Thyroid gland (tissue), 4 donors: ENCODE results near the gene CPT1C.

Experiments
- POLR2A ChIP-seq, 2 donors: fragments of 450-650 bp; IDR thresholded peaks; one replicate each; pipeline ENCODE4 v1.6.1; 2017; ENCODE audit warnings: antibody characterized with exemption in 2 of 2, mild to moderate bottlenecking in 2 of 2, moderate library complexity in 1 of 2
- TF ChIP-seq, protein P1 (sequence below), 6 experiments: fragments of 200-600 bp in 3 of 6; fragments of 450-650 bp in 3 of 6; sonication (generic) in 3 of 6; IDR thresholded peaks; one replicate each; pipeline ENCODE4 v1.5.1; 2016 to 2019; ENCODE audit warnings: antibody characterized with exemption in 6 of 6, mild to moderate bottlenecking in 2 of 6, inconsistent platforms in 1 of 6, moderate library complexity in 1 of 6

GRCh38 chr19:49687150-49687549, 3.8 kb upstream of the CPT1C start:
- TF ChIP-seq, protein P1, sequence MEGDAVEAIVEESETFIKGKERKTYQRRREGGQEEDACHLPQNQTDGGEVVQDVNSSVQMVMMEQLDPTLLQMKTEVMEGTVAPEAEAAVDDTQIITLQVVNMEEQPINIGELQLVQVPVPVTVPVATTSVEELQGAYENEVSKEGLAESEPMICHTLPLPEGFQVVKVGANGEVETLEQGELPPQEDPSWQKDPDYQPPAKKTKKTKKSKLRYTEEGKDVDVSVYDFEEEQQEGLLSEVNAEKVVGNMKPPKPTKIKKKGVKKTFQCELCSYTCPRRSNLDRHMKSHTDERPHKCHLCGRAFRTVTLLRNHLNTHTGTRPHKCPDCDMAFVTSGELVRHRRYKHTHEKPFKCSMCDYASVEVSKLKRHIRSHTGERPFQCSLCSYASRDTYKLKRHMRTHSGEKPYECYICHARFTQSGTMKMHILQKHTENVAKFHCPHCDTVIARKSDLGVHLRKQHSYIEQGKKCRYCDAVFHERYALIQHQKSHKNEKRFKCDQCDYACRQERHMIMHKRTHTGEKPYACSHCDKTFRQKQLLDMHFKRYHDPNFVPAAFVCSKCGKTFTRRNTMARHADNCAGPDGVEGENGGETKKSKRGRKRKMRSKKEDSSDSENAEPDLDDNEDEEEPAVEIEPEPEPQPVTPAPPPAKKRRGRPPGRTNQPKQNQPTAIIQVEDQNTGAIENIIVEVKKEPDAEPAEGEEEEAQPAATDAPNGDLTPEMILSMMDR (IDR thresholded peaks at IDR 0.05), result no peak
- TF ChIP-seq POLR2A (IDR thresholded peaks at IDR 0.05), result no peak
